ENCODE measurements around the gene MPP1.

MPP1 gene

DNA sequence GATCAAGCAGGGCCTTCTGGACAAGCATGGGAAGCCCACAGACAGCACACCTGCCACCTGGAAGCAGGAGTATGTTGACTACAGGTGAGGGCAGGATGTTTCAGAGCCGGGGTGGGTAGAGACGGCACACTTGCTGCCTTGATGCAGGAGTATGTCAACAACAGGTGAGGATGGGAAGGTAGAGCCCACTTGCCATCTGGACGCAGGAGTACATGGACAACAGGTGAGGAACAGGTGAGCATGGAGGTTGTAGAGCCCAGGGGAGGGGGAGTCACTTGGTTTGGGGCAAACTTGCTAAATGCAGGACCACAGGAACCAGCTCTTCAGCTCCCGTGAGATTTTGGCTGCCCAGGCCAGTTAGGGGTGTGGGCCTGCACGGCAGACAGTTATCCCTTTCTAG lies 30.7 kb downstream of the MPP1 start:
- DNase-seq = no peak

- DNase-seq = peak; percentile 89
These were observed 42.6 kb downstream of the MPP1 start, which contains the start of gene DKC1 for GRCh38 chrX:154762537-154763296. DKC1 (plus strand) TSS chrX:154762864; CDS start chrX:154762966, 102 bp downstream.

- DNase-seq = no peak
These were observed 43.2 kb downstream of the MPP1 start for GRCh38 chrX:154761977-154762536.

DNA sequence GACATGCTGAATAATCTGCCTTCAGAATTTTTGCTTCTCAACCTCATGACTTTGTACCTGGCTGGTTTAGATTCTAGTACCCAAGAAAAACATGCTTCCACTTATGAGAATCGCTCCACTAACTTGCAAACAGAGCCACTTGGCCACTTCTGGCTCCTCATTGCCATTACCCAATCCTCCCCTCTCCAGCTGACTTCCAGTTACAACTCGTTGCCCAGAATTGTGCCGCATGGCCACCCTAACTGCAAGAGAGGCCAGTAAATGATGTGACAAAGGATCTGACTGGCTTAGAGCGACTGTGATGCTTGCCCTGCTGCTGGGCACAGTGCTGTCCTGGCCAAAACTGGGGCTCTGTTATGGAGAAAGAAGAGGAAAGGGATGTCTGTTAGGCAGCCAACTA lies 46.6 kb downstream of the MPP1 start:
- DNase-seq = no peak

DNA sequence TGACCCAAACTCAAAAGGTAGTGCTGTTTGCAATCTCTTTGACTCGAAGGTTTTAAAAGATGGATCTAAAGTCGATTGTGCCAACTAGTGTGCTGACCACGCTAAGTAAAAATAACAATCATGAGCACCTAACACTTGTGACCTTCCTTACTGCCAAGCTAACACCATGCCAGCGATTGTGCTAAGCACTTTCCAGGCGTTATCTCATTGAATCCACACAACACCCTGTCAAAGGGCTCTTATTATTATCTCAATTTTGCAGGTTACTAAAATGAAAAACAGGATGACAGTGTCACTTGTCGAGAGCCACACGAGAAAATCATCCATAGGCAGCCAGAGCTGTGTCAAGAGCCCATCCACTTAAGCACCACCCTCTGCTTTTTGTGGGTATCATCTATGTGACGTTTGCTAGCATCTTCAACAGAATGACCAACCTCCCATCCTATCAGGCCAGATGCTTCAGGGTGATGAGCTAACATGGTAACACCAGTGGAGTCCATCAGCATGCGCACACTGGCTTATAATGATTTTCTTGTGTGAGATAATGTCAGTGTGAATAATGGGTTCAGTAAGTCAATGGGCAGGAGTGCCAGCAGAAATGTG lies 53.5 kb downstream of the MPP1 start:
- DNase-seq = no peak

GRCh38 chrX:154751203-154751668 lies 54.0 kb downstream of the MPP1 start:
- no peak for DNase-seq

- peak; percentile 21 for DNase-seq
These were observed 54.7 kb downstream of the MPP1 start, which contains the start of gene GAB3 for GRCh38 chrX:154750301-154751202. GAB3 (minus strand) TSS chrX:154751077; CDS start chrX:154751025, 52 bp downstream.

GRCh38 chrX:154749856-154750255 lies 55.4 kb downstream of the MPP1 start:
- DNase-seq = no peak

- peak; percentile 36 for DNase-seq
These were observed 56.5 kb downstream of the MPP1 start for GRCh38 chrX:154748712-154749339.

GRCh38 chrX:154742613-154743012 lies 62.7 kb downstream of the MPP1 start:
- no peak for DNase-seq

GRCh38 chrX:154739952-154740465 lies 65.3 kb downstream of the MPP1 start:
- DNase-seq = no peak

GRCh38 chrX:154738011-154738738 lies 67.1 kb downstream of the MPP1 start:
- DNase-seq = no peak

DNA sequence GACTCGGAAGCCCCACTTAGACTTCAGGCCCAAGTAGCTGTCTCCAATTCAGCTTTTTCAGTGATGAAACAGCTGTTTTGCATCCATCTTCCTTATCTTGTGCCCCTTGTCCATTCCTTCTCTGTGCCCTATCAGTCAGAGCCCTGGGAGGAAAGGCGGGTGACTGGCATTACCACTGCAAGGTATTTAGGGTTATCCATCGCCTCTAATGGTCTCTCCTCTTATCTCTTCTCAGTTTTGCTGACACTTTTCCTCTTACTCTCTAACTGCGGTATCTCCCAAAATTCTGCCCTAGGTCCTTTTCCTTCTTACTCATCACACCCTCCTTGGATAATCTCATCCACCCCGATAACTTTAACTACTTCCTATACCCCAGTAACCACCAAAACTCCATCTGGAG lies 68.1 kb downstream of the MPP1 start:
- no peak for DNase-seq

- DNase-seq = no peak
These were observed 69.4 kb downstream of the MPP1 start for GRCh38 chrX:154735695-154736393.

DNA sequence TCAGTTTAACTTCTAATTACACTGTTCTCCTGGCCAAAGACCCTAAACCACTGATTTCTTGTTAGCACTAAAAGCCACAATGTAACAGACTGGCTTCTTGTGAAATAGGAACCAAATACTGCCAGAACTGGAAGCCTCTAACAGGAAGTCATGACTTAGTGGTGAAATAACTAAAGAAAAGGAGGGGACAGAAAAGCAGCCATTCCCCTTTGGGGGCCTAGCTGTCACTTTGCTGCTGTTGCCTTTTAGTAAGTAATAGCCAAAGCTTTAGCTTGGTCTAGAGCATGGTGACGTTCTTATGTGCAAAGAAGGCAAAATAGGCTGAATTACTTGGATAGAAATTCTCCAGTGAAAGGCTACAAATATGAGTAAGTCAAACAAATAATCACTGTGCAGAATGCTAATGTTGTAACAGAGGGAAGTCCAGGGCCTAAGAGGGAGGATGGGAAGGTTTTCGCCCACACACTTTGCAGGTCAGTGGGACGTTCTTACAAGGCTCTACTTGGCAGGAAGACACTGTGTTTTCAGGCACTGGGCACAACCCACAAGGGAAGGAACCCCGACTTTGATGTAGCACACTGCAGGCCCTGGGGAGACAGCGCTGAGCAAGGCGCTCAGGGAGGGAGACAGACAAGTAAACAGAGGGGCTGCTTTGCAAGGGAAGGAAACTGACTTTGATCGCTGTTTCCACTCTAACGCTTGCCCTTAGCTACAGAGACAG lies 71.1 kb downstream of the MPP1 start:
- DNase-seq = peak; percentile 16

DNA sequence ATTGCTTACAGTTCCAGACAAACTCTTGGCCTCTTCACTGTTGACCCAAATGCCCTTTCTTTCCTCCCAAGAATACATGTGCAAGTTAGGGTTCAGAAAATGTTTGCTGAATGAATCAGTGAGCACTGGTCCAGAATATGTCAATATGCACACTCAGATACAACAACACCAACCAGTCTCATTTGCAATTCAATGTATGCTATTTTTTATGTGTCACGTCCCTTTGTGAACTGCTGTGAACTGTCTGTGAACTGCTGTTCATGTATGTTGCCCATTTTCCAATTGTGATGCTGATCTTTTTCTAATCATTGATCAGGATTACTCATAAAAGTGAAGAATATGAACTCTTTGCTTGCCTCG lies 72.2 kb downstream of the MPP1 start:
- no peak for DNase-seq

- DNase-seq = no peak
These were observed 72.7 kb downstream of the MPP1 start for GRCh38 chrX:154732421-154733065.

- no peak for DNase-seq
These were observed 73.4 kb downstream of the MPP1 start for GRCh38 chrX:154731881-154732280.

DNA sequence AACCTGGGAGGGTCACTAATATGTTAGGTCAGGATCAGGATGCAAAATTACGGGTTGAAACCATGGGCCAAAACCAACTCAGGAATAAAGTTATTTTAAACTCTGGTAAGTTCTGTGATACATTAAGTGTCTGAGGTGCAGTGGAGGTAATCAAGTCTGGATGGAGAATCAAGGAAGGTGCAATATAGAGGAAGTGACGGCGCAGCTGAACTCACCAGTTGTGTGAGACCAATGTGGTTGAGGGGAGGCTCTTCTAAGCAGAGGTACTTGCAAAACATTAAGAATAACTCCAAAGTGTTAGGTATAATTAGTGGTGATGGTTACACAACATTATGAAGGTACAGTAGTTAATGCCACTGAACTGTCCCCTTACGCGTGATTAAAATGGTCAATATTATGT lies 74.1 kb downstream of the MPP1 start:
- DNase-seq = no peak
